ENCODE data around the gene HYI. TPM values are rescaled to one million over a fixed set of nuclear protein-coding genes. Genes with fewer than 3 reads are reported as not detected.

HYI gene
- total RNA-seq, 1 experiment from 2014 or later: 34.5 TPM

- Histone ChIP-seq H3K27me3 (replicated peaks; ENCODE audit: control insufficient read depth, insufficient read depth, low read length) (no peaks in the 10 kb centered on the region), H3K36me3 (ENCODE audit: control insufficient read depth, insufficient read depth, low read length) (peaks cover 2% of the 10 kb centered on the region; the same call in 1 of the 2 replicates), H3K4me3 (ENCODE audit: low read depth, low read length) (no peak overlapping the region), H3K4me1 (no peaks in the 10 kb centered on the region), H3K9me3 (no peaks in the 10 kb centered on the region)
- ChIA-PET CTCF (interaction anchor here (0.6 kb wide), 1 partner anchor 21 kb away, joined by 3 read pairs; no protein-coding TSS in a partner anchor), POLR2A (interaction anchor here (0.5 kb wide), 1 partner anchor 224 kb away, joined by 3 read pairs; no protein-coding TSS in a partner anchor)
- H3K4me1 Mint-ChIP-seq (ENCODE audit: low read depth, unreplicated experiment): no peaks in the 10 kb centered on the region
- H3K36me3 Mint-ChIP-seq (ENCODE audit: insufficient read depth, unreplicated experiment): peaks cover 17% of the 10 kb centered on the region
- H3K9me3 Mint-ChIP-seq (ENCODE audit: unreplicated experiment): no peaks in the 10 kb centered on the region
- TF ChIP-seq, protein P1, sequence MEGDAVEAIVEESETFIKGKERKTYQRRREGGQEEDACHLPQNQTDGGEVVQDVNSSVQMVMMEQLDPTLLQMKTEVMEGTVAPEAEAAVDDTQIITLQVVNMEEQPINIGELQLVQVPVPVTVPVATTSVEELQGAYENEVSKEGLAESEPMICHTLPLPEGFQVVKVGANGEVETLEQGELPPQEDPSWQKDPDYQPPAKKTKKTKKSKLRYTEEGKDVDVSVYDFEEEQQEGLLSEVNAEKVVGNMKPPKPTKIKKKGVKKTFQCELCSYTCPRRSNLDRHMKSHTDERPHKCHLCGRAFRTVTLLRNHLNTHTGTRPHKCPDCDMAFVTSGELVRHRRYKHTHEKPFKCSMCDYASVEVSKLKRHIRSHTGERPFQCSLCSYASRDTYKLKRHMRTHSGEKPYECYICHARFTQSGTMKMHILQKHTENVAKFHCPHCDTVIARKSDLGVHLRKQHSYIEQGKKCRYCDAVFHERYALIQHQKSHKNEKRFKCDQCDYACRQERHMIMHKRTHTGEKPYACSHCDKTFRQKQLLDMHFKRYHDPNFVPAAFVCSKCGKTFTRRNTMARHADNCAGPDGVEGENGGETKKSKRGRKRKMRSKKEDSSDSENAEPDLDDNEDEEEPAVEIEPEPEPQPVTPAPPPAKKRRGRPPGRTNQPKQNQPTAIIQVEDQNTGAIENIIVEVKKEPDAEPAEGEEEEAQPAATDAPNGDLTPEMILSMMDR (IDR thresholded peaks at IDR 0.05; ENCODE audit: insufficient read depth in 1 of 2, low read depth in 1 of 2, low read length in 1 of 2, severe bottlenecking in 1 of 2, unreplicated experiment in 1 of 2): no peak
- BruUV-seq (replicated peaks): no TSS peak
- H3K27me3 Mint-ChIP-seq (ENCODE audit: insufficient read depth, unreplicated experiment): no peaks in the 10 kb centered on the region
- intact Hi-C loops (cut with micrococcal nuclease; ENCODE audit: unreplicated experiment): no loop called here
- no peak overlapping the region for H3K27ac Mint-ChIP-seq (ENCODE audit: unreplicated experiment)
- DNase-seq: no peak
- H3K4me3 Mint-ChIP-seq (ENCODE audit: unreplicated experiment): no peak overlapping the region
These were observed 26.2 kb downstream of the HYI start for GRCh38 chr1:43427524-43427923.

DNA sequence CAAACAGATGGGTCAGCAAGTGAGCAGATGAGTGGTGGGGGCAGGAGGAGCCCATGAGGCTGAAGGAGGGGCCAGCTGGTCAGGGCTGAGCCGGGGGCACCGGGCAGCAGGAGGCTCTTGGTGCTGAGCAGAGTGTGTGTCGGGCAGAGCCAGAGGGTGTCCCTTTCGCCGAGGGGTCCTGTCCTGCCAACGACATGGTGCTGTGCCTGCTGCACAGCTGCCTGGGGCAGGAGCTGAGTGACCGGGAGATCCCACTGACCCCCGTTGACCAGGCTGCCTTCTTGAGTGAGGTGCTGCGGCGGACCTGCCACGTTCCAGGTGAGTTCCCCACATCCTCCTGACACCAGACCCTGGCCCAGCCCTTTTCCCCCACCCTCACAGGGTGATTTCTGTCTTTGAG is 27.5 kb downstream of the HYI start:
- peaks cover 17% of the 10 kb centered on the region for H3K36me3 Mint-ChIP-seq (ENCODE audit: insufficient read depth, unreplicated experiment)
- H3K4me1 Mint-ChIP-seq (ENCODE audit: low read depth, unreplicated experiment): no peaks in the 10 kb centered on the region
- TF ChIP-seq, protein P1 (IDR thresholded peaks at IDR 0.05; ENCODE audit: insufficient read depth in 1 of 2, low read depth in 1 of 2, low read length in 1 of 2, severe bottlenecking in 1 of 2, unreplicated experiment in 1 of 2): no peak
- no TSS peak for BruUV-seq (replicated peaks)
- no peaks in the 10 kb centered on the region for H3K9me3 Mint-ChIP-seq (ENCODE audit: unreplicated experiment)
- Histone ChIP-seq H3K4me3 (ENCODE audit: low read depth, low read length) (no peak overlapping the region), H3K27me3 (replicated peaks; ENCODE audit: control insufficient read depth, insufficient read depth, low read length) (no peaks in the 10 kb centered on the region), H3K4me1 (no peaks in the 10 kb centered on the region), H3K9me3 (no peaks in the 10 kb centered on the region), H3K36me3 (ENCODE audit: control insufficient read depth, insufficient read depth, low read length) (peaks cover 2% of the 10 kb centered on the region)
- H3K27me3 Mint-ChIP-seq (ENCODE audit: insufficient read depth, unreplicated experiment): no peaks in the 10 kb centered on the region
- POLR2A ChIA-PET: no interaction called here
- no peak overlapping the region for H3K4me3 Mint-ChIP-seq (ENCODE audit: unreplicated experiment)
- intact Hi-C loops (cut with micrococcal nuclease; ENCODE audit: unreplicated experiment): no loop called here
- H3K27ac Mint-ChIP-seq (ENCODE audit: unreplicated experiment): no peak overlapping the region
- no peak for DNase-seq
- CTCF ChIA-PET: no interaction called here

DNA sequence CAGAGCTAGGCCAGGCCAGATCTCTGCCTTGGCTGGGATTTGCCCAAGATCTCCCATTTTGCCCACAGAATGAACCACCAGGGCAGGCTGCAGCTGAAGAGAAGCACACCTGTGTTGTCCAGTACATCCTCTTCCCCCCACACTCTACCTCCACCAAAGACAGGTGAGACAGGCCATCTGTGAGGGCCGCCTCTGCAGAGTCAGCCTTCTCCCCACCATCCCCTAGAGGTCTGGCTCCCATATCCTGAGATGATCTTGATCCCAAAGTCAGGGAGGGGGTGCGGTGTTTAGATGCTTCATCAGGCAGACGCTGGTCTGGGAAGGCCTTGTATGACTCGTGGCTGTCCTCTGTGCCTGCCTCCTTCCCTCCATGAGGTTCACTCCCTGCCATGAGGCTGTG is 28.7 kb downstream of the HYI start:
- Histone ChIP-seq H3K9me3 (no peaks in the 10 kb centered on the region), H3K27me3 (replicated peaks; ENCODE audit: control insufficient read depth, insufficient read depth, low read length) (no peaks in the 10 kb centered on the region), H3K4me1 (no peaks in the 10 kb centered on the region), H3K36me3 (ENCODE audit: control insufficient read depth, insufficient read depth, low read length) (peaks cover 2% of the 10 kb centered on the region), H3K4me3 (ENCODE audit: low read depth, low read length) (no peak overlapping the region)
- Mint-ChIP-seq H3K9me3 (ENCODE audit: unreplicated experiment) (no peaks in the 10 kb centered on the region), H3K4me1 (ENCODE audit: low read depth, unreplicated experiment) (no peaks in the 10 kb centered on the region), H3K27ac (ENCODE audit: unreplicated experiment) (no peak overlapping the region), H3K4me3 (ENCODE audit: unreplicated experiment) (no peak overlapping the region), H3K27me3 (ENCODE audit: insufficient read depth, unreplicated experiment) (no peaks in the 10 kb centered on the region), H3K36me3 (ENCODE audit: insufficient read depth, unreplicated experiment) (peaks cover 12% of the 10 kb centered on the region)
- no TSS peak for BruUV-seq (replicated peaks)
- no peak for DNase-seq
- CTCF ChIA-PET: no interaction called here
- POLR2A ChIA-PET: no interaction called here
- intact Hi-C loops (cut with micrococcal nuclease; ENCODE audit: unreplicated experiment): no loop called here
- TF ChIP-seq, protein P1 (IDR thresholded peaks at IDR 0.05; ENCODE audit: insufficient read depth in 1 of 2, low read depth in 1 of 2, low read length in 1 of 2, severe bottlenecking in 1 of 2, unreplicated experiment in 1 of 2): no peak
